GM20000 (cell line): Measurements from ENCODE around the gene SH3BP2.
A peak's percentile ranks its signal among the peaks of the same experiment; 100 is the strongest.

Experiments
- DNase-seq: peaks from one replicate; pipeline ENCODE4 v3.0.0; 2012; ENCODE audit warnings: low spot score
- CTCF ChIP-seq: IDR thresholded peaks from 2 replicates; pipeline ENCODE4 v1.5.1; 2012; ENCODE audit warnings: mild to moderate bottlenecking, control low read depth; ENCODE audit errors: extremely low read depth, missing control alignments

The SH3BP2 gene

GRCh38 chr4:2786152-2786671 lies 6.7 kb upstream of the SH3BP2 start:
- peak; percentile 70 for DNase-seq
- no peak for TF ChIP-seq CTCF

GRCh38 chr4:2786794-2787229 lies 6.1 kb upstream of the SH3BP2 start:
- DNase-seq: no peak
- no peak for TF ChIP-seq CTCF

- DNase-seq: peak; percentile 81
- no peak for TF ChIP-seq CTCF
These were observed 5.4 kb upstream of the SH3BP2 start for GRCh38 chr4:2787230-2788100.

- no peak for TF ChIP-seq CTCF
- no peak for DNase-seq
These were observed 4.8 kb upstream of the SH3BP2 start for GRCh38 chr4:2788101-2788500.

GRCh38 chr4:2788532-2789103 lies 4.3 kb upstream of the SH3BP2 start:
- DNase-seq: no peak
- no peak for TF ChIP-seq CTCF

- no peak for DNase-seq
- TF ChIP-seq CTCF: no peak
These were observed 3.5 kb upstream of the SH3BP2 start for GRCh38 chr4:2789351-2789750.

- TF ChIP-seq CTCF: no peak
- no peak for DNase-seq
These were observed 2.9 kb upstream of the SH3BP2 start for GRCh38 chr4:2789793-2790582.
